Activated CD8-positive, alpha-beta memory T cell treated with anti-CD3 and anti-CD28 coated beads, Interleukin-2, amount 50 U/mL, for 48 hours (primary cell): ENCODE measurements around the gene NPHP4.

ENCODE experiments used
- DNase-seq: peaks from one replicate; pipeline ENCODE4 v3.0.0-alpha.2; 2020

Gene NPHP4

DNA sequence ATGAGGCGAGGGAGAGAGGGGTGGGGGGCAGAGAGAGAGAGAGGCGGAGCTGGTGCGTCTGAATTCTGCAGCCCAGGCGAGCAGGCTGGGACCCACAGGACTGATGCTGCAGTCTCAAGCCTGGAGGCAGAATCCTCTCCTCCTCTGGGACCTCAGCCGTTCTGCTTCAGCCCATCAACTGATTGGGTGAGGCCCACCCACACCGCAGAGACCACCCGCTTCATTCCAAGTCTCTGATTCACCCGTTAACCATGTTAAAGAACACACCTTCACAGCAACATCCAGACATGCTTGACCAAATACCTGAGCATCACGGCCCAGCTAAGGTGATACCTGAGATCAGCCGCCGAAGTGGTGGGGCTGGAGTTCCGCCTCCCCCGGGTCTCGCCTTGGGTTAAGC lies 147.8 kb downstream of the NPHP4 start:
- no peak for DNase-seq

GRCh38 chr1:5843521-5844096 lies 148.6 kb downstream of the NPHP4 start:
- no peak for DNase-seq

DNA sequence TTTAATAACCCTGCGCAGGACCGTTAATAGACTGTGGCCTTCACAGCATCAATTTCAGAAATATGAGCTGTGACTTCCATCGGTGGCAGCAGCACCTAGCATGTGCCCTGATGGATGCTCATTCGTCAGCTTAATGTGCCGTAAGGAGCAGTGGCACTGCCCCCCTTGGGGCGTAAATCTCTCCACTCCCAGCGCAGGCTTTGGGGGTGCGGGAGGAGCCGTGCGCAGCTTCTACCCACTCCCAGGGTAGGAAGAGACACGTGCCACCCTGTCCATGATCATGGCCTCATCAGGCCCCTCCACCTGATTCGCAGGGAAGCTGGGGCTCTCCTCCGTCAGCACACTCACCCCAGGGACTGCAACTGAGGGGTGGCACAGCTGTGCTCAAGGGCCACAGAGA lies 149.5 kb downstream of the NPHP4 start:
- no peak for DNase-seq

DNA sequence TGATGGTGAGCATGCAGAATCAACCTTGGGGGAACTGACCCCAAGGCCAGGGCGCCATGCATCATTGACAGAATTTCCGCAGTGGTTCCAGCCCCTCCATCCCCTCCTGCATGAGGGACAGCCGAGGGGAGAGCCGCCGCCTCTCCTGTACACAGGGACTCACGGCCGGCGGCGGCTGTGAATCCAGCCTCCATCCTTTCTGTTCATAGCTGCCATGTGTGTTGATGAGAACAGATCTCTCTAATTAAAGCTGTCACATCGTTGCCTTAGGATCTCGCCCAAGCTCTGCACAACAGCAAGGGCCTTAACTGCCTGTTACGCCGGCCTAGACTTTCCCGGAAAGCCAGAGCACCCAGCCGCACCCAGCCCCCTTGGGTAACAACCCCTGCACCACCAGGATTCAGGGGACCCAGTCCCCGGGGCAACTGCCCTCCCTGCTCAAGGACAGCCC lies 151.6 kb downstream of the NPHP4 start:
- no peak for DNase-seq

- DNase-seq = no peak
These were observed 152.2 kb downstream of the NPHP4 start for GRCh38 chr1:5839881-5840550.

DNA sequence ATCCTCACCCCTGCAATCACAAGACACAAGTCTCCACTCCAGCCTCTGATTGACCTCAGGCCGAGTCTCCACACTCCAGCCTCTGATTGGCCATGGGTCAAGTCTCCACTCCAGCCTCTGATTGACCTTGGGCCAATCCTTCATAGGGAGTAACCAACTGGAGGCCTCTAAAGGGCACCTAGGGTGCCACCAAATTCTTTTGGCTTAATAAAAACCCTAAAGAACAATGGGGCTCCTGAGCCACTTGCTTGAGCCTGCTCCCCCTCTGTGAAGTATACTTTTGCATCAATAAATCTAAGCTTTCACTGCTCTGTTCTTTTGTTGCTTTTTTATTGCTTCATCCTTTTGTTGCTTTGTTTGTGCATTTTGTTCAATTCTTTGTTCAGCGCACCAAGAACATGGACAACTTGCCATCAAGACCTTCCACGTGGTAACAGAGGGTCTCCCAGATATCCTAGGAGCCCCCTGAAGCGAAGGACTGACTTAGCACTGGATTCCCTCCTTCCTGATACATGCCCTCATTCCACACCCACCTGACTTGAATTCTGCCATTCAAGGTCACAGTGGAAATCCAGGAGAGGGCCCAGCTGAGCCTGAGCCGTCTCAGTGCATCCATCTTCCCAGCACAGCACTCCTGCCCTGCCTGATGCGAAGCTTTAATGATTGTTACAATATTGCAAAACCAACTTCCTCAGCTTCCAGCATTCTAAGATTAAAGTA lies 152.9 kb downstream of the NPHP4 start:
- DNase-seq = no peak

- DNase-seq = no peak
These were observed 154.1 kb downstream of the NPHP4 start for GRCh38 chr1:5837976-5838653.

GRCh38 chr1:5836776-5837440 lies 155.3 kb downstream of the NPHP4 start:
- no peak for DNase-seq

GRCh38 chr1:5835179-5835562 lies 157.1 kb downstream of the NPHP4 start:
- DNase-seq = no peak

DNA sequence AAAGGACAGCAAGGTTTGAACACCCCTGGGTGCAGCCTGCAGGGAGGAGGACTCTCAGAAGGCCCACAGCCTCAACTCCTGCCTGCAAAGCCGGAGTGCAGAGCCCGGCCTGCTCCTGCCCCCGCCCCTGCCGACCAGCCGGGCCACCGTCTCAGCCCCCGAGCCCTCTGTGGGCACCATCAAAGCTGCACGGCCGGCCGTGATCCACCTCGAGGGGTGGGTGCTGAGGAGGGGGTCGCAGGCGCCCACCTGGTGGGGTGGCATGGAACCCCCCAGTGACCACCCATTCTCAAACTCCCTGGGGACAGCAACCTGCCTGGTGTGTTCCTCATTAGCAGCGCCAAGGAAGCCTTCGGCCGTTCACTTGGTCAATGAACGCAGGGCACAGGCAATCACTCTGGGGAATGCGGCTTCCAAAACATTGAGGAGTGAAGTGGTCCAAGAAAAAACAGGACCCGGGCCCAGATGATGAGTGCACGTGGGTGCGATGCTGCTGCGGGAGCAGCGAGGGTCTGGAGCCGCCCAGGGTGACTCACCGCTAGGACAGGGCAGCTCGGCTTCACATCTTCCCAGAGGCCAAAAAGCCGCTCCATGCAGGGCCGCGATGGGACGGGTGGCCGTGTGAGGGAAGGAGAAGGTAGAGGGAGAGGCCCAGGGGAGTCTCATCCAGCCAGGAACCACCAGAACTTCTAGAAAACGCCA lies 157.6 kb downstream of the NPHP4 start:
- DNase-seq = no peak

- DNase-seq = no peak
These were observed 158.3 kb downstream of the NPHP4 start for GRCh38 chr1:5833911-5834310.

DNA sequence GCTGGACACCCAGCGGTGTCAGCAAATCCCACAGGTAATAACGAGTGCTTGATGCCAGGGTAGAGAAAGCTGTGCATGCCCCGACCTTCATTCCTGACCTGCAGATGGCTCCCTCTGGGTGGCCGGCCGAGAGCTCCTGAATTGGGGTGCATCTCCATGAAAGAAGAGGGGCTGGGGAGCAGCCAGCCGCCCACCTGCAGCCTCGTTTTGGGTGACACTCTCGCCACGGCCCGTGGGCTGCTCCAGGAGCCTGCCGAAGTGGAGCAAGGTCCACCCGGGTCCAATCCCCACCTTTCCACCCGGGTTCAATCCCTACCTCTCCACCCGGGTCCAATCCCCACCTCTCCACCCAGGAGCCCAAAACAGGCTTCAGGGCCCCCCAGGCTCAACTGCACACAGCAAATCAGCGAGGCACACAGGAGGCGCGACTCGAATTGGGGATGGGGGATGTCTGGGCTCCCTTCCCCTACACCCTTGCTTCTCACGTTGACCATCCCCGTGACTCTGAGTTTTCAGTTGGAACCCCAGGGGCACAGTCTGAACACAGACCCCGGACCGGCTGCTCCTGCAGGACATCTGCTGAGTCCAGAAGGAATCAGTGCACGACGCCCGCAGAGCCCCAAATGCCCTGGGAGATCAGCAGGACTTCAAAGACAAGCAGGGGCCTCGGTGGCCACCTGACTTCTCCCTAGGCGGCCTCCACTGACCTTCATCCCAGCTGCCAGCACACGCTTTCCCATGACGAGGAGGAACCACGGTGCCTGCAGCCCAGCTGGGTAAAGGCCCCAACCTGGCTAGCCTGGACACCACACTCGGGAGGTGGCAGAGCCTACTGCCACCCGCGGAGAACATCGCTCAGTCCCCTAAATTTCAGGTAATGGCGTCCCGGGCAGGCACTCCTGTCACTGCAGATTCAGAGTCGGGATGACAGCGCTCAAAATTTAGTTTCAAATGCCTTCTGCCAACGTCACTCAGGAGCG lies 159.0 kb downstream of the NPHP4 start:
- no peak for DNase-seq

DNA sequence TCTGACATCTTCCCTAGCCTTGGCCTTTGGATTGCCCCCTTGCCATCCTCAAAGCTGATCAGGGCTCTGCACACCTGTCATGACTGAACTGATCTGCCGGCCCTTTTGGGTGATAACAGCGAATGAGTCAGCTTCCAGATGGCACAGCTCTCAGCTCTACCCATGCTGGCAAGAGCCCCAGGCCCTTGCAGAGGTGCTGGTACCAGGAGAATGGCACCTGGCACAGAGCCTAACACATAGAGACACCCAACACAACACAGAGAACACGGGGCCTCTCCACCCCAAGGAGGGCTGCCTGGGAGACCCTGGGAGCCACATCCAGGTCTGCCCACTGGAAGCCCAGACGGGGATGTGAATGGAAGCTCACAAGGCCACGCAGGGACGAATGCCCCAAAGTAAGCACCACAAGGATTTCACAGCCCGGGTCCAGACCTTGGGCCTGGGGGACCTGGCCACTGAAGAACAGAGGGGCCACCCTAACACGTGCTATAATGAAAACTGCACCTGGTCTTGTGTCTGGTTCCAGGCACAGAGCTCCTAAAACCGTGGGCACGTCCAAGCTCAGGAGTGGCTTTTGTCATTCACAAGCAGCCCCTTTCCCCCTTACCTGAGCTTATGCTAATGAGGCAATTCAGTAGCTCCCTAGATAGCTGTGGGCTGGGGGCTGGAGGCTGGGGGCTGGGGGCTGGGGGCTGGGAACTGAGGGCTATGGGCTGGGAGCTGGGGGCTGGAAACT lies 160.5 kb downstream of the NPHP4 start:
- no peak for DNase-seq

- DNase-seq = no peak
These were observed 161.2 kb downstream of the NPHP4 start for GRCh38 chr1:5830771-5831599.

DNA sequence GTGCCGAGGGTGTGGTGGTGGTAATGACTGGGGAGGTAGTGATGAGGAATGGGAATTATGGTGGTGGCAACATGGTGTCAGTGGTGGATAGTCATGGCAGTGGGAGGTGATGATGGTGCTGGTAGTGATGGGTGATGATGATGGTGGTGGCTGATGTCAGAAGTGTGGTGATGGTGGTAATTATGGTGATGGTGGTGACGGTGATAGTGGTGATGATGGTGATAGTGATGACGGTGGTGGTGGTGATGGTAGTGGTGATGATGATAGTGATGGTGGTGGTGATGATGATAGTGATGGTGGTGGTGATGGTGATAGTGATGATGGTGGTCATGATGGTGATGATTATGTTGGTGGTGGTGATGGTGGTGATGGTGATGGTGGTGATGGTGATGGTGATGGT lies 162.8 kb downstream of the NPHP4 start:
- DNase-seq = no peak

DNA sequence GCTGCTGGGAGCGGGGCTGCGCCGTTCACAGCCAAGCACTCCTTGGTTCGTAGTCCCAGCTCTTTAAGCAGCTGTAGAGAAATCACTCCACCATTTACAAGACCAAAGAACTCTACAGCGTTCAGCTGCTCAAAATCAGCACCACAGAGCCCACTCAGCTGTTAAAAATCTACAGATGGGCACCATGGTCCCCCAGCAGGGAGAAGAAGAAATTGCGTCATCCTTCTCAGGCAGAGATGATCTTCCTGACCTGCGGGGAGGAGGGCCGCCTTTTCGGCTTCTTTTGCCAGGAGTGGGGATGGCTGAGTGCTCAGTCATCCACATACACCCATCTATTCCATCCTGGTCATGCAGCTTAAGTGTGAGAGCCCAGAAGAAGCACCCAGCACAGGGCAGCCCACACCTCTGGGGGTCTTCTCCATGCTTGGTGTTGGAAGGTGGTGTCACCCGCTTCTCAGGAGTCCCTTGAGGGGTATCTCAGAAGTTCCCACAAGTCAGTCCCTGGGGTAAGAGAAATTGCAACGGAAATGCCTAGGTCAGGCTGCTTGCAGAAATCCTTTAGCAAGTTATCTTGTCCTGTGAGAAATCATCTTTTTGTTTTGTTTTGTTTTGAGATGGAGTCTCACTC lies 163.8 kb downstream of the NPHP4 start:
- DNase-seq = no peak

DNA sequence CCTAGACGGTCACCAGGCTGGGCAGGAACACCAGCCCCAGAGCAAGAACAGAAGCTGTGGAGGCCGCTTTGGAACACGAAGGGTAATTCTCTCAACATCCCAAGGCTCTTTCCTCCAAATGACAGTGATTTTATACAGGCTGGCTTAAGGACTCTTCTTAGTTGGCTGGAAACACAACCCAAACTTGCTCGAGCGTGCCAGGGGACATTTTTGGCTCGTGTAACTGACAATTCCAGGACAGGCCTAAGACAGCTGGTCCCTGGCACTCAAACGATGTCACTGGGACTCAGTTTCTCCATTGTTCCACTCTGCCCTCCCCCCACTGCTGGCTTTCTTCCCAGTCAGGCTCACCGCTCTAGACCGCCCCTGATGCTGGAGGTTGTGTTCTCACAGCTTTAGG lies 164.7 kb downstream of the NPHP4 start:
- no peak for DNase-seq

DNA sequence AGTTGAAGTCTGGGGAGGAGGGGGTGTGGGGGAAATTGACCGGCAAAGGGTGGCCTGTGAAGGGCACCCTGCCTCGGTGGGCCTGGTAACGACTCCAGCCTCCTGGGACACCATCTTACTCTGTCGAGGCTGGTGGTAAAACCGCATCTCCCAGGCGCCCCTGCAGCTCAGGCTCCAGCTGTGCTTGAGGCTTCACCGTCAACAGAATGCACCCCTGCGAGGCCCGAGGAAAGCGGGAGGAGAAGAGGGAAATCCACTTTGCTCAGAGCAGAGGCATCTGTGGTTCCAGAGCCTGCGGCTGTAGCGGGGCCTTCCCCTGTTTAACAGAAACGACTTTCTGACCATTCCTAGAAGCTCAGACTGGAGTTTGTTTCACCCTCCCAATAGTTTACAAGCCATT lies 165.6 kb downstream of the NPHP4 start:
- no peak for DNase-seq

DNA sequence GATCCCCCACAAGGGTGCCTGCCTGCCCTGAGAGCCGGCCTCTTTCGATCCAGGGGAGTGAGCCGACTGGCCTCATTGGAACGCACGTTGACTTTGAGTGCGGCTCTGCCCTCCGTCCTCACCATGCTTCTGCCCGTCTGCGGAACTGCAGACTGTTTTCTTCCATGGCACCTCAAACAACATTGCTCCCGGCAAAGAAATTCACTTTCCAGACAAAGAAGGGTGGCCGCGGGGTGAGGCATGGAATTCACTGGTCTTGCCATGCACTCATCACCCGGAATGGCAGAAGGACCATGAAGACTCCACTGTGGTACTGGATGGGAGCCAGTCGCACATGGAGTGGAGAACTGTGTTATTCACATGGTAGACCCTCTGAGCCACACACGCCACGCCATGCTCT lies 169.5 kb downstream of the NPHP4 start:
- no peak for DNase-seq
